ENCODE results near the gene PRR20D.
"Not testable (repeated sequence)": the region's sequence is repeated elsewhere in the genome, so short reads cannot be mapped to it uniquely, and the experiment has no call there.

- TF ChIP-seq CTCF (IDR thresholded peaks at IDR 0.05; ENCODE audit: insufficient read depth, low read length); POLR2AphosphoS5 (IDR thresholded peaks at IDR 0.05; ENCODE audit: low read depth); GABPA (IDR thresholded peaks at IDR 0.05; ENCODE audit: low read depth): not testable (repeated sequence)
Measured at GRCh38 chr13:57153761-57154160, 6.7 kb upstream of the PRR20D start, which contains the start of gene PRR20C.
